NCI-H774 (cell line): ENCODE measurements around the gene MYH9.

Experiments used
- DNase-seq: peaks from one replicate; lab custom pipeline; 2025; lab: John Stamatoyannopoulos, UW

MYH9 gene

GRCh38 chr22:36330655-36331305, 57.0 kb downstream of the MYH9 start:
- no peak for DNase-seq

GRCh38 chr22:36330127-36330526, 57.6 kb downstream of the MYH9 start:
- DNase-seq: no peak

GRCh38 chr22:36329254-36330078, 58.3 kb downstream of the MYH9 start:
- DNase-seq: no peak

GRCh38 chr22:36328635-36329253, 59.0 kb downstream of the MYH9 start:
- no peak for DNase-seq

GRCh38 chr22:36327922-36328551, 59.7 kb downstream of the MYH9 start:
- no peak for DNase-seq

- no peak for DNase-seq
Observed at GRCh38 chr22:36326178-36327161, 61.3 kb downstream of the MYH9 start.

- no peak for DNase-seq
Observed at GRCh38 chr22:36325154-36326031, 62.4 kb downstream of the MYH9 start.

GRCh38 chr22:36324414-36324813, 63.4 kb downstream of the MYH9 start:
- DNase-seq: no peak

- DNase-seq: no peak
Observed at GRCh38 chr22:36323855-36324331, 63.9 kb downstream of the MYH9 start.

- DNase-seq: no peak
Observed at GRCh38 chr22:36323182-36323854, 64.4 kb downstream of the MYH9 start.

GRCh38 chr22:36322602-36322915, 65.2 kb downstream of the MYH9 start:
- DNase-seq: no peak

- no peak for DNase-seq
Observed at GRCh38 chr22:36321797-36322601, 65.8 kb downstream of the MYH9 start.

- DNase-seq: no peak
Observed at GRCh38 chr22:36320553-36320952, 67.2 kb downstream of the MYH9 start.

GRCh38 chr22:36319595-36320497, 67.9 kb downstream of the MYH9 start:
- DNase-seq: no peak

GRCh38 chr22:36318442-36318841, 69.3 kb downstream of the MYH9 start:
- DNase-seq: no peak

GRCh38 chr22:36317658-36318271, 70.0 kb downstream of the MYH9 start:
- DNase-seq: no peak

- no peak for DNase-seq
Observed at GRCh38 chr22:36316419-36316818, 71.3 kb downstream of the MYH9 start.
